Heart left ventricle (tissue), 16 donors: ENCODE data around the gene SLC9B1. TPM values are rescaled to one million over a fixed set of nuclear protein-coding genes. Genes with fewer than 3 reads are reported as not detected.
A peak's percentile ranks its signal among the peaks of the same experiment; 100 is the strongest.

Experiments
- ATAC-seq, 4 donors: fragments of 200-7000 bp; cut with Tn5 transposase; one replicate each; pipeline ENCODE4 v1.9.1; 2020 to 2022; ENCODE audit warnings: moderate library complexity in 4 of 4, mild to moderate bottlenecking in 3 of 4, moderate number of reproducible peaks in 1 of 4
- DNase-seq, 5 donors: peaks; one replicate each; pipeline ENCODE4 v3.0.0-alpha.2; 2020
- H3K27ac ChIP-seq, 12 donors: fragments of 200-600 bp; sonication (generic) in 4 of 12; one replicate each; pipeline versions ENCODE4 v1.5.0 to v1.8.0; 2016 to 2022; ENCODE audit warnings: mild to moderate bottlenecking in 2 of 12
- H3K27me3 ChIP-seq, 9 donors: fragments of 200-600 bp; sonication (generic) in 2 of 9; one replicate each; pipeline versions ENCODE4 v1.5.1 to v1.8.0; 2016 to 2022; ENCODE audit warnings: mild to moderate bottlenecking in 3 of 9
- H3K36me3 ChIP-seq, 9 donors: fragments of 200-600 bp; sonication (generic) in 2 of 9; one replicate each; pipeline versions ENCODE4 v1.5.0 to v1.8.0; 2018 to 2022; ENCODE audit warnings: mild to moderate bottlenecking in 2 of 9
- H3K4me1 ChIP-seq, 12 donors: fragments of 200-600 bp; sonication (generic) in 4 of 12; one replicate each; pipeline versions ENCODE4 v1.5.0 to v1.8.0; 2016 to 2022; ENCODE audit warnings: mild to moderate bottlenecking in 3 of 12
- H3K4me3 ChIP-seq, 12 donors: fragments of 200-600 bp; sonication (generic) in 4 of 12; one replicate each; pipeline versions ENCODE4 v1.5.0 to v1.8.0; 2017 to 2022; ENCODE audit warnings: mild to moderate bottlenecking in 9 of 12, moderate library complexity in 4 of 12
- H3K9me3 ChIP-seq, 12 donors: fragments of 200-600 bp; sonication (generic) in 4 of 12; one replicate each; pipeline versions ENCODE4 v1.5.0 to v1.8.0; 2016 to 2022; ENCODE audit warnings: mild to moderate bottlenecking in 1 of 12
- POLR2A ChIP-seq, 2 donors: fragments of 450-650 bp; IDR thresholded peaks; one replicate each; pipeline ENCODE4 v1.6.1; 2017; ENCODE audit warnings: antibody characterized with exemption in 2 of 2, mild to moderate bottlenecking in 2 of 2, moderate library complexity in 2 of 2
- WGBS, 4 donors: extraction: QIAGEN DNeasy Blood & Tissue Kit in 2 of 4; methylation state at CpG; one replicate each; pipeline versions ENCODE4 v1.1.5 to v1.1.7; 2013 to 2018; 5-methylcytosine and 5-hydroxymethylcytosine counted together
- intact Hi-C, 10 donors: fragments of 100-400 bp; cut with DNase I; formaldehyde crosslinking; loops; one replicate each; pipeline versions ENCODE4 v1.11.1 to v1.14.2; 2022
- polyA plus RNA-seq, 2 donors: library from polyadenylated mRNA; stranded (reverse); fragments of 200-250 nt; gene quantifications; one replicate each; pipeline ENCODE4 v1.2.3, GENCODE V29; 2013
- total RNA-seq, 9 donors: library from RNA; depleted of rRNA in 2 of 9; stranded (reverse); fragments of >200 nt in 2 of 9; fragmentation: NEBNext Ultra II Directional in 3 of 9; extraction: Animal tissue kit (Norgen Biotek cat#: 25700) in 3 of 9; gene quantifications; one replicate each; pipeline versions ENCODE4 v1.1.0 to v1.2.4, GENCODE V29; 2016 to 2023
- TF ChIP-seq, protein P1 (sequence below), 12 donors: fragments of 200-600 bp; sonication (generic) in 4 of 12; IDR thresholded peaks; one replicate each; pipeline versions ENCODE4 v1.5.0 to v1.8.0; 2018 to 2022; ENCODE audit warnings: antibody characterized with exemption in 12 of 12, mild to moderate bottlenecking in 5 of 12
- donor health status: ischemic (EF 13 %, LVEDD 7.1; RV severe dilation, severe dysfunction).
- donor health status: healthy with polysubstance abuse.
- donor health status: DM: no; HTN: yes; CAD: no.
- donor health status: DM: no; HTN: no; CAD: no.
- donor health status: ischemic (EF 25% LVEDD 6.9; RV normal size, moderate dysfunction).
- donor health status: ischemic (EF 25% LVEDD 5.7; RV mildly dilated, moderate dysfunction).
- donor health status: healthy.
- donor health status: DM: yes; HTN: yes; CAD: no.
- donor health status: ischemic (EF 35%, LVEDD 5.7; RV mildly dilated, moderate dysfunction).
- donor health status: nonischemic (EF 11% LVEDD 7.7; RV severe dilation, severe dysfunction).
- donor health status: DM: yes; HTN: yes; CAD: no.
- donor health status: PGD.
- donor health status: ischemic (EF 29% LVEDD 5.4; RV normal size, mild dysfunction).
- donor health status: nonischemic (EF 23%, LVEDD 6.1; RV moderate dilation, normal function).

SLC9B1 gene
- total and polyA plus RNA-seq, 11 donors, result 0.07 to 1.8 (median 0.56) TPM; not detected in 3

DNA sequence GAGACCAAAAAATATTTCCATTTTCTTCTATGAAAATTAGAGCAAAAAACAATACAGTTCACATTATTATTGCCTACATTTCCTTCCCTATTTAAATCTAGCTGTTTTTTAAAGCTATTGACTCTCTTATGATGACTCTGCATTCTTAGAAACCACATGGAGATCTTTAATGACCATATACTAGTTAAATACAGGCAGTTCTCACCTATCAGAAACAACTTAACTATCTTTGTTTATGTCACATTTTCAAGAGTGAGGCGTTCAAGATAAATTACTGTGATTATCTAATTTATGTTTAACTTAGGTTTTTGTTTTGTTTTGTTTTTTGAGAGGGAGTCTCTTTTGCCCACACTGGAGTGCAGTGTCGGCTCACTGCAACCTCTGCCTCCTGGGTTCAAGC is 147.7 kb downstream of the SLC9B1 start:
- peak overlapping the region in 1 of 12 donors; percentile 53 for H3K27ac ChIP-seq
- H3K27me3 ChIP-seq, result no peaks in the 10 kb centered on the region
- no peak for TF ChIP-seq POLR2A (IDR thresholded peaks at IDR 0.05)
- TF ChIP-seq, protein P1, sequence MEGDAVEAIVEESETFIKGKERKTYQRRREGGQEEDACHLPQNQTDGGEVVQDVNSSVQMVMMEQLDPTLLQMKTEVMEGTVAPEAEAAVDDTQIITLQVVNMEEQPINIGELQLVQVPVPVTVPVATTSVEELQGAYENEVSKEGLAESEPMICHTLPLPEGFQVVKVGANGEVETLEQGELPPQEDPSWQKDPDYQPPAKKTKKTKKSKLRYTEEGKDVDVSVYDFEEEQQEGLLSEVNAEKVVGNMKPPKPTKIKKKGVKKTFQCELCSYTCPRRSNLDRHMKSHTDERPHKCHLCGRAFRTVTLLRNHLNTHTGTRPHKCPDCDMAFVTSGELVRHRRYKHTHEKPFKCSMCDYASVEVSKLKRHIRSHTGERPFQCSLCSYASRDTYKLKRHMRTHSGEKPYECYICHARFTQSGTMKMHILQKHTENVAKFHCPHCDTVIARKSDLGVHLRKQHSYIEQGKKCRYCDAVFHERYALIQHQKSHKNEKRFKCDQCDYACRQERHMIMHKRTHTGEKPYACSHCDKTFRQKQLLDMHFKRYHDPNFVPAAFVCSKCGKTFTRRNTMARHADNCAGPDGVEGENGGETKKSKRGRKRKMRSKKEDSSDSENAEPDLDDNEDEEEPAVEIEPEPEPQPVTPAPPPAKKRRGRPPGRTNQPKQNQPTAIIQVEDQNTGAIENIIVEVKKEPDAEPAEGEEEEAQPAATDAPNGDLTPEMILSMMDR (IDR thresholded peaks at IDR 0.05), result no peak
- 68 to 80% (median 76%) methylated on average over 2 of the region's 2 CpGs for WGBS, 4 donors
- H3K36me3 ChIP-seq, result peaks cover 0 to 16% (median 0%) of the 10 kb centered on the region in 9 donors
- intact Hi-C loops, result loop anchor here in 1 of 10 donors (5.0 kb wide), 1 partner anchor 146 kb away; the partner anchor contains the start of gene SLC9B1
- H3K4me3 ChIP-seq, result no peak overlapping the region
- ATAC-seq (no peak), DNase-seq (no peak)
- H3K4me1 ChIP-seq, result peaks cover 0 to 38% (median 19%) of the 10 kb centered on the region in 12 donors
- H3K9me3 ChIP-seq, result no peaks in the 10 kb centered on the region

DNA sequence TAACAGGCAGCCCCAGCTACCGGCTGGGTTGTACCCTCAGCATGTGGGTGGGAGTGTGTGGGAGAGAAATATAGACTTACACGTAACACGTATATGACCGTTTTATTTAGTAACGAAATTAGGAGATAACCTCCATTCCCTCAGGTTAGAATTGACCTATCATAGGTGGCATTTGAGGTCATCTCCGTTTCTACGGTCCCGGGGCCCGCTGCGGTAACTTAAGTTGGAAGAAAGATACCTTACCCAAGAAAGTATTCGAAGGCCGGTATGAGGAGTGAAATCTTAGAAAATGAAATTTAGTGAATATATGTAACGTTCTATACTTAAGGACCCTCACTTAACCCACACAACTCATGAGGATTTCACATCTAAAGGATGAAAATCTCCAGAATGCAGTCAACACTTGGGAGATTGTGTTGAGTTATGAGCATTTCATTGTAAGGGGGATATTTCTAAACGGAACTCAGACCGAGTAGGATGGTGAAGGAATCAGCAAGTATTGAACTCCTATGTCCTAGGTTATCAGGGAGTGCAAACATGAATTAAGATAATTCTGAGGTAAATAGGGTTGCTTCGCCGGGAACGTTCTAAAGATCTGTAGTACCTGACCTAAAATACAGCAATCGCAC is 149.8 kb downstream of the SLC9B1 start:
- no peak for ATAC-seq
- peaks cover 0 to 6% (median 0%) of the 10 kb centered on the region in 9 donors for H3K36me3 ChIP-seq
- DNase-seq, result no peak
- H3K4me3 ChIP-seq, result peak overlapping the region; percentile 66 to 93 (median 72)
- H3K27me3 ChIP-seq, result no peaks in the 10 kb centered on the region
- TF ChIP-seq POLR2A (IDR thresholded peaks at IDR 0.05), result no peak
- TF ChIP-seq, protein P1 (IDR thresholded peaks at IDR 0.05), result no peak
- 9 to 13% (median 12%) methylated on average over 19 of the region's 19 CpGs for WGBS, 4 donors
- peaks cover 0 to 38% (median 19%) of the 10 kb centered on the region in 12 donors for H3K4me1 ChIP-seq
- H3K27ac ChIP-seq, result peak overlapping the region; percentile 79 to 99 (median 96)
- intact Hi-C loops, result loop anchor here (1.0 to 10.0 kb wide), 10 partner anchors 41 to 435 kb away; partner anchors contain the start of genes UBE2D3 (in 6 of the 10), MANBA (in 2 of the 10), SLC9B1 (in 1 of the 10) and SLC9B2 (in 1 of the 10)
- H3K9me3 ChIP-seq, result no peaks in the 10 kb centered on the region

DNA sequence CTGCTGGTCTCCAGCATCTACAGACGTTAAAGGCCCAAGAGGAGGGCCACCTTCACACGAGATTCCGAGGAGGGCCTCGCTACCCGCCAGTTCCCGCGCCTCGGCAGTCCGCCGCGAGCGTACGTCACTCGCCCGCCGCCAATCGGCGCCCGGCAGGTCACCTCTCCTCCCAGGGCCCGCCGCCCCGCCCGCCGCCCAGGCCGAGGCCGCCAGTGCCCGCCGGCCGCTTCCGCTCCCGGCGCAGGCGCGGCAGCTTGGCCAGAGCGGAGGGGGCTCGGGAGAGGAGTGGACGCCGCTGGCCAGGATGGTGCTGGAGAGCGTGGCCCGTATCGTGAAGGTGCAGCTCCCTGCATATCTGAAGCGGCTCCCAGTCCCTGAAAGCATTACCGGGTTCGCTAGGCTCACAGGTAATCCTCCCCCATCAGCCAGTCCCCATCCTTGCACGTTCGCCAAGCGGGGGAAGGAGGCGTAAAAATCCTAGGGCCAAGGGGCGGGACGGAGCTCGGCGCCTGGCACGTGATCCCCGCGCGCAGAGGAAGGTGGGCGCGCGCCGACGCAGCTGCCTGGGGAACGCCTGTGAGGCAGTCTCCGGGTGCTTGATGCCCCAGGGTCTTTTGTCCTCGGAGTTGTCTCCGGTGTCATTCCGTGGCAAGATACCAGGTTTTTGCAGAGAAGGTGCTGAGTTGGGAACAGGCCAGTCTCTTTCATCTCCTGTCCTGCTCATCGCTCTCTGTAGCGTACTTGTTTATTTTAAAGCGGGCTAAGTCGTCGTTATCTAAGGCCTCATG is 150.5 kb downstream of the SLC9B1 start, which contains the start of gene CISD2:
Gene CISD2, plus strand, starts transcription at position 212 of the 788 bp plus-strand sequence. Its CDS starts 93 bp downstream, at position 305.
- intact Hi-C loops, result loop anchor here (1.0 to 10.0 kb wide), 9 partner anchors 40 to 434 kb away; partner anchors contain the start of genes UBE2D3 (in 6 of the 10), MANBA (in 2 of the 10) and SLC9B2 (in 1 of the 10)
- TF ChIP-seq POLR2A (IDR thresholded peaks at IDR 0.05), result peak in 1 of 2 donors; percentile 72
- TF ChIP-seq, protein P1 (IDR thresholded peaks at IDR 0.05), result no peak
- no peaks in the 10 kb centered on the region for H3K36me3 ChIP-seq
- H3K4me1 ChIP-seq, result peaks cover 0 to 38% (median 19%) of the 10 kb centered on the region in 12 donors
- WGBS, 4 donors, result 0% methylated on average over 36 to 71 of the region's 71 CpGs
- peak within 1 kb of the TSS; percentile 79 to 99 (median 96) for H3K27ac ChIP-seq
- H3K9me3 ChIP-seq, result no peaks in the 10 kb centered on the region
- DNase-seq (peak; percentile 91 to 96 (median 94)), ATAC-seq (peak; percentile 94 to 99 (median 98))
- no peaks in the 10 kb centered on the region for H3K27me3 ChIP-seq
- peak within 1 kb of the TSS; percentile 66 to 93 (median 72) for H3K4me3 ChIP-seq
